Central memory CD4-positive, alpha-beta T cell (primary cell): ENCODE results near the gene SLC22A1.
"Not testable (repeated sequence)": the region's sequence is repeated elsewhere in the genome, so short reads cannot be mapped to it uniquely, and the experiment has no call there.

ENCODE experiments used
- DNase-seq: peaks from one replicate; pipeline ENCODE4 v3.0.0; 2022

SLC22A1 gene

DNA sequence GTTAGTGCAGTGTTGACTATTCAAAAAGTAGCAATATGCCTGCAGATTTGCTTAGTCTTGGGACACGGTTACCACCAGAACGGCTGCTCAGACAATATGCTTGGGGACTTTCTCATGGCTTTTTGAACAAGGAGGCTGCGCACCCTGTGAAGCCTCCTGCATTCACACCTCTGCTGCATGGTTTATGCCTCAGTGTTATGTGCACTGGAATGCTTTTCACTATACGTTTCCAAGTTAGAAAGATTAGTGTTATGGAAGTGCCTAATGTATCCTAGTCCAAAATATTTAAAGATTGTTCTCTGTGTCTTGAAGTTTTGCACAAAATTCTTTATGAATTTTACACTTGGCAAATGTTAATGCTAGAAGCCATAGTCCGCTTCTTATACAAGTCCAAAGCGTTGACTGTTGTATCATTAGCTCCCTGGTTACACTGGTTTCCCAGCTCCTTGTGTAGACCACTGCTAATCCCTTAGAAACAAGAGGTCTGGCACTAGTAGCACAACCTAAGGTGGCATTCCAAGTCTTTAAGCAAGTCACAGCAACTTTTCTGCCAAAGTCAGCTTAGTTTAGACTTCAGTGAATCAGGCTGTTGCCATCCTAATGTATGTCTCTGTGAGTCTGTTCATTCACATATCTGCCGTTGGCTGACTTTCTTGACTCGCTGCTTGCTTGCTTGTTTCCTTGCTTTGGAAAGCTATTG lies 26.3 kb upstream of the SLC22A1 start:
- no peak for DNase-seq

DNA sequence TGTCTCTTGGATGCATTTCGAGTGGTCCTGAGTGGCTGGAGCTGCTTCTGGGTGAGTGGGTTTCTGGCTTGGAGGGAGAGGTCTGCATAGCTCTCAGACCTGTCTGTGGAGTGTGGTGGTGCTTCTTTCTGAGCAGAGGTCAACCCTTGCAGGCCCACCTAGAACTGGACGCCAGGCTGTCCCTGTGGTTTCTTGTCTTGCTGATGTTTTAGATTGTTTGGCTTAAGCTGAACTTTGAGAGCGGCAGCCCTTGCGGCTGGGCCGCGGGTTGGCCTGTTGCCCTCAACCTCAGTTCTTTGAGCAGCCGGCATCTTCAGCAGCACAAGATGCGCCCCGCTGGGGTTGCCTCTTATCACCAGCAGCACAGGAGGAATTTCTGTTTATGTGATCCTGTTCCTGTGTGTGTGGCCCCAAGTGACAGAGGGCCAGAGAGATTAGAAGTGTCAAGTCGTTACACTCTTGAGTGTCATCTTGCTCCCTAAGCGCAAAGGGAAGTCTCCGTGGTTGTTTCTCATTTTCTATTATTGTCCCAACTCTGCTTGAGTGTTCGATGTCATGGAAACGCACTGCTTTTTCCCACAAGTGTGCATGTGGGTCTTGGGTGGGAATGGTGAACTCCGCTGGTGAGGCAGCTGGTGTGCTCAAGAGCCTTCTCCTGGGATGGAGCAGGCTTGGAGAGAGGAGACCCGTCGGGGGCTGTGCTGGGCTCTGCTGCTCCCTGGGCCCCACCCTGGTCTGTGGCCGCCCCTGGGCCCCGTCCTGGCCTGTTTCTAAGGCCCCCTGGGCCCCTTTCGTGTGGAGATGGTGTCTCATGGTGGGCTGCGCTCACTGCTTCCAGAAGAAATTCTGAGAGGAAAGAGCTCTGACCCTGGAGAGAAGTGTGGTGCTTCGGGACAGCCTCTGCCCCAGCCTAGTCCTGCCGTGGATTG lies 20.1 kb upstream of the SLC22A1 start:
- DNase-seq, result no peak

DNA sequence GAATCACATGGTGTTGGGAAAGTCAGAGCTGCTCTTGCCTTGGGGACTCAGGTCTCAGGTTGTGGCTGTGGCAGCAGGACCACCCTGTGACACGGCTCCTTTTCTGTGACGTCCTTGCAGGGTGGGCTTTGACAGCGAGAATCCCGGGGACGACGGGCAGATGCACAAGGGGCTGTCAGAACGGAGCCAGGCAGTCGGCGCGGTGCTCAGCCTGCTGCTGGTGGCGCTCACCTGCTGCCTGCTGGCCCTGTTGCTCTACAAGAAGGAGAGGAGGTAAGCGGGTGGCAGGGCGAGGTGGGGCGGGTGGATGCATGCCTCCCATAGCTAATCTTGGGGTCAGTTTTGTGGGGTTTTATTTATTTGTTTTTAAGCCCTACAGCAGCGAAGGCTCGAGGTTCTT lies 19.2 kb upstream of the SLC22A1 start:
- DNase-seq, result no peak

DNA sequence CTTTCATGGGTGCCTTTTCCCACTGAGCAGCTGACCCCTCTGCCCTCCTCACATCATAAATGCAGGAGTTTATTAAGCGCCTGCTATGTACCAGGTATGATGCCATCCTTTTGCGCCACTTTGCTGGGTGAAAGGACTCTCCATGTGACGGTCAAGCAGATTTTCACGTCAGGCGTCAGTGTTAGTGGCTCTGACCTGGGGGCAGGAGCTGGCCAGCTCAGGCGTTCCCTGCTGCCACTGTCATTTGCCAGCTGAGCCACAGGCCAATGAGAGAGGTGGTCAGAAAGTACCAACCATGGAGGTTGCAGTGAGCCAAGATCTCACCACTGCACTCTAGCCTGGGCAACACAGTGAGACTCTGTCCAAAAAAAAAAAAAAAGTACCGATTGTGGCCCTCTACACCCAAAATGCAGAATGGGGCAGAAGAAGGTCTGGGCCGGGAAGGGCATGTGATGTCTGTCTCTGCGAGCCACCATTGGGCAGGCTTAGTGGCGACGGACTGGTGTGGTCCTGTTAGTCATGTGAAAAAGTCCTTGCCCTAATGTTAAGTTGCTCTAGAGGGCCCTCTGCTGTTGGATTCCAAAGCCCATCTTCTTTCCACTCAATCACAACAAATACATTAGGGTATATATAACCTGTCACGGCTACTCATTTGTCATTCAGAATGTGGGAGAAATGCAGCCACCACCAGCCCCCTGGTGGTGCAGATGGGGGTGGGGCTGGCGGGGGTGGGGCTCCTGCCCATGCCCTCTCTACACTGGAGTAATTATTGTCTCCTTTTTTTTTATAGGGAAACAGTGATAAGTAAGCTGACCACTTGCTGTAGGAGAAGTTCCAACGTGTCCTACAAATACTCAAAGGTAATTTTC lies 18.4 kb upstream of the SLC22A1 start:
- no peak for DNase-seq

DNA sequence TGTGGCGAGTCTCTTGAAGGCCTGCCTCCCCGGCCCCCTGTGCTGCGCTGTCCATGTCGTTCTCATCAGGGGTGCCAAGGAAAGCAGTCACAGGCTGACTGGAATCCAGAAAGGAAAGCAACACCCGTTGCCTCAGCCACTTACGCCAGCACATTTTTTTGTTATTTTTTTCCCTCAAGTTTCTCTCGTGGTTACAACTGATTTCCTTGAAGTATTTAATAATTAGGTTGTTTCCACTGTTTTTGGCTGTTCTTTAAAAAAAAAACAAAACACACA lies 17.9 kb upstream of the SLC22A1 start:
- DNase-seq, result no peak

DNA sequence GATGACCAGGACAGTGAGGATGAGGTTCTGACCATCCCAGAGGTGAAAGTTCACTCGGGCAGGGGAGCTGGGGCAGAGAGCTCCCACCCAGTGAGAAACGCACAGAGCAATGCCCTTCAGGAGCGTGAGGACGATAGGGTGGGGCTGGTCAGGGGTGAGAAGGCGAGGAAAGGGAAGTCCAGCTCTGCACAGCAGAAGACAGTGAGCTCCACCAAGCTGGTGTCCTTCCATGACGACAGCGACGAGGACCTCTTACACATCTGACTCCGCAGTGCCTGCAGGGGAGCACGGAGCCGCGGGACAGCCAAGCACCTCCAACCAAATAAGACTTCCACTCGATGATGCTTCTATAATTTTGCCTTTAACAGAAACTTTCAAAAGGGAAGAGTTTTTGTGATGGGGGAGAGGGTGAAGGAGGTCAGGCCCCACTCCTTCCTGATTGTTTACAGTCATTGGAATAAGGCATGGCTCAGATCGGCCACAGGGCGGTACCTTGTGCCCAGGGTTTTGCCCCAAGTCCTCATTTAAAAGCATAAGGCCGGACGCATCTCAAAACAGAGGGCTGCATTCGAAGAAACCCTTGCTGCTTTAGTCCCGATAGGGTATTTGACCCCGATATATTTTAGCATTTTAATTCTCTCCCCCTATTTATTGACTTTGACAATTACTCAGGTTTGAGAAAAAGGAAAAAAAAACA lies 16.6 kb upstream of the SLC22A1 start:
- no peak for DNase-seq

DNA sequence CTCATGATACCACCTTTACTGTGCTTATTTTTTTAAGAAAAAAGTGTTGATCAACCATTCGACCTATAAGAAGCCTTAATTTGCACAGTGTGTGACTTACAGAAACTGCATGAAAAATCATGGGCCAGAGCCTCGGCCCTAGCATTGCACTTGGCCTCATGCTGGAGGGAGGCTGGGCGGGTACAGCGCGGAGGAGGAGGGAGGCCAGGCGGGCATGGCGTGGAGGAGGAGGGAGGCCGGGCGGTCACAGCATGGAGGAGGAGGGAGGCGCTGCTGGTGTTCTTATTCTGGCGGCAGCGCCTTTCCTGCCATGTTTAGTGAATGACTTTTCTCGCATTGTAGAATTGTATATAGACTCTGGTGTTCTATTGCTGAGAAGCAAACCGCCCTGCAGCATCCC lies 15.6 kb upstream of the SLC22A1 start:
- no peak for DNase-seq

DNA sequence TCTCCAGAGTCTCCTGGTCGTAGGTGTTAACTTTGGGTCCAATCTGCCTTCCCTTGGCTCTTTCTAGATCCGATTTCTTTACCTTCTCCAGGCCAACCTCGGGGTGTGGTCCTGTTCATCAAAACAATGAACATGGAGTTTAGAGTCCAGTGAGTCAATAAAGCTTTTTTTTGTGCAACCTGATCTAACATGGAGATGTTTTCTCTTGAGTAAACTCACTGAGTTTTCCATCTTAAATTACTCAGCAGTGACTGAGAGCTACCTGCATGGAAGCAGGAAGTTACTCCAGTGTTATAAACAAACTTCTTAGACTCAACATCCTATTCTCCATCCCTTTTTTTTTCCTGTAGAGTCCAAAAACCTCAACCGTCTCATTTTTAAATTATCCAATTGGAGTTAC lies 14.9 kb upstream of the SLC22A1 start:
- no peak for DNase-seq

DNA sequence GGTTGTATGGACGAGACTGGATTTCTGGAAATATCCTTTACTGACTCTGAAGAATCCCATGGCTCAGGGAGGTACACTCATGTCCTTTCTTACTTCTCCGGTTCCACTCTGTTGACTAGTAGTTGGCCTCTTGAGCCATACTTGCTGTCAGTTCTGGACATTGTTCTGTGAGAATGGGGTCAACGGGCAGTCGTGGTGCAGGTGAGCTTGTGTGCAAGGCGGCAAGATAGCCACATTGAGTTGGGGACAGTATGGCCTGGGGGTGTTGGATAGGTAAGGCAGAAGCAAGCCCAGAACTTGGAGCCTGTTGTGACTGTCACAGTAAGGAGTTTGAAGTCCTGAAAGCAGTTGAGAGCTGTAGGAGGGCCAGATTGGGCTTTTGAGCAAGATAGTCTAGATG lies 13.5 kb upstream of the SLC22A1 start:
- DNase-seq, result no peak

DNA sequence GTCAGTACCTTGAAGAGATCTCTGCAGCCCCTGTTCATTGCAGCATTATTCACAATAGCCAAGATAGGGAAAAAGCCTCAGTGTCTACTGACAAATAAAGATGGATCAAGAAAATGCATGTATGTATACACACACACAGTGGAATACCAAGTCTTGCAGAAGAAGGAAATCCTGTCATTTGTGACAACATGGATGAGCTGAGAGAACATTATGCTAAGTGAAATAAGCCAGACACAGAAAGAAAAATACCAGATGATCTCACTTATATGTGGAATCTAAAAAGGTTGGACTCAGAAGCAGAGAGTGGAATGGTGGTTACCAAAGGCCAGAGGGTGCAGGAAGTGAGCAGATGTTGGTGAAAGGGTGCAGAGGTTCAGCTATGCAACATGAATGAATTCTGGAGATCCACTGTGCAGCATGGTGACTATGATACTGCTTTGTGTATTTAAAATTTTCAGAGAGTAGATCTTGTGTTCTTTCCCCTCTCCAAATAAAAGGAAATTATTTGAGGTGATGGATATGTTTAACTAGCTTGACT lies 11.0 kb upstream of the SLC22A1 start:
- no peak for DNase-seq

DNA sequence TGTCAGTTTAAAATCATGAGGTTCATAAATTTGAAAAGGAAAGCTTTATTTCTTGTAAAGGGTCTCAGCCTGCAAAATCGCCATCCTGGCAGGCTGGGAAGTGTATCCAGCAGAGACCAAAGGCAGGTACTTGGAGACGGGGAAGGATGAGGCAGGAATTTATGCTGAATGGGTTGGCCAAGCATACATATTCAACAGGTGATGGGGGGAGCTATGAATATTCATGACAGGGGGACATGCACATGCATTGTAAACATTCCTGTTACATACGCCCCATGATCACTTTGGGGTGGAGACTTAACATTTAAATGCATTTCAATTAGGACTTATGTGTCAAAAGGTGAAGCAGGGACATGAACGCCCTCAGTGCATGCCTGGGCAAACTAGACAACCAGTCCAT lies 9.8 kb upstream of the SLC22A1 start:
- DNase-seq, result no peak

DNA sequence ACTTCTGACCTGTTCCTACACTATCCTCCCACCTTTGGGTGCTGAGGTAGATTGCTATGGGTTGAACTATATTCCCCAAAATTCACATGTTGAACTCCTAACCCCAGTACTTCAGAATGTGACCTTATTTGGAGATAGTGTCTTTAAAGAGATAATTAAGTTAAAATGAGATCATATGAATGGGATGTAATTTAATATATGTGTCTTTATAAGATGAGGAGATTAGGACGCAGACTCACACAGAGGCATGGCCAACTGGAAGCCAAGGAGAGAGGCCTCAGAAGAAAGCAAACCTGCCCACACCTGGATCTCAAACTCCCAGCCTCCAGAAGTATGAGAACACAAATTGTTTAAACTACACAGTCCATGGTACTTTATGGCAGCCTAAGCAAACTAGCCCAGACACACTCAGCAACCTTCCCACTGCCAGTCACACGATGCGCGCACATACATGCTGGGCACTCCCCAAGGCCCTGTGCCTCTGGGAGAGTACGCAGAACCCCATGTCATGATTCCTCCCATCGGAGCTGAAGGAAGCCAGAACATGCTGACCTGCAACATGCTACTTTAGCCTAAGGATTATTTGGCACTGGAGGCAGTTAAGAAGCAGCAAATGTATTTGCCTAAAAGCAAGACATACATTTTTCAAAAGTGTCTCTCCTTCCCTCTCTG lies 8.9 kb upstream of the SLC22A1 start:
- no peak for DNase-seq

DNA sequence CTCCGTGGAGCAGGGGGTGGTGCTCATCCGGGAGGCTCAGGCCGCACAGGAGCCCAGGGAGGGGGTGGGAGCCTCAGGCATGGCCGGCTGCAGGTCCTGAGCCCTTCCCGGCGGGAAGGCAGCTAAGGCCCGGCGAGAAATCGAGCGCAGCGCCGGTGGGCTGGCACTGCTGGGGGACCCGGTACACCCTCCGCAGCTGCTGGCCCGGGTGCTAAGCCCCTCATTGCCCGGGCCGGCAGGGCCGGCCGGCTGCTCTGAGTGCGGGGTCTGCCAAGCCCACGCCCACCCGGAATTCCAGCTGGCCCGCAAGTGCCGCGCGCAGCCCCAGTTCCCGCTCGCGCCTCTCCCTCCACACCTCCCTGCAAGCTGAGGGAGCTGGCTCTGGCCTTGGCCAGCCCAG lies 7.1 kb upstream of the SLC22A1 start:
- DNase-seq, result not testable (repeated sequence)

DNA sequence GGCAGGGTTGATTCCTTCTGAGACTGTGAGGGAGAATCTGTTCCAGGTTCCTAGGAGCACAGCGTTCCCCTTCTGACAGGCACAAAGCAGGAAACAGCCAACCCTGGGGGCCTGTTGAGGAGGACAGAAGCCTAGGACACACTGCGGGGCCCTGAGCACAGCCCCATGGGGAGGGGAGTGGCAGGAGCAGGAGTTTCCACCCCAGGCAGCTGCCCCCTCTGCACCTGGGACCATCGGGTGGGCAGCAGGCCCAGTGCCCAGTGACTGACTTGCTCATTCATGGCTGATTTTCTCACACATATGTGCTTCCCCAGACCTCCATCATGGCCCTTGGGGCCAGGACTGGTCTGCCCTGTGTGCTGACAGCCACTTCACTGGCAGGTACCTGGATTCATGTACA lies 6.2 kb upstream of the SLC22A1 start:
- DNase-seq, result no peak

DNA sequence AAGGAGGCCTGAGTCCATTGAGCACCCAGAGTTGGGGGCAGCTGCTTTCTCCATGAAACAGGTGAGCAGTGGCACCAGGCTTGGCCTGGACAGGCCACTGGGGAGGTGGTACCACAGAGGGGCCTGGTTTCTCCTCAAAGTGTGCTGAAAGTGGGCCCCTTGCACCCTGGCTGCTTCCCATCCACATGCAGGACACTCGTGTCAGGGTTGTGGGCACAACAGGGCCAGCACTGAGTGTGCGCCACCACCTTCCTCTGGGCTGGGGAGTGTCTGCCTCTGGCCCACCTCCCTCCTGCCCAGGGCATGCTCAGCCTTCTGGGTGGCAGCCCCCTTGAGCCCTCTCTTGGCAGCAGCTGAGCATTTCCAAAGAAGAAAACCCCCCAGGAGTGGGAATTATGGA lies 5.2 kb upstream of the SLC22A1 start:
- DNase-seq, result no peak

DNA sequence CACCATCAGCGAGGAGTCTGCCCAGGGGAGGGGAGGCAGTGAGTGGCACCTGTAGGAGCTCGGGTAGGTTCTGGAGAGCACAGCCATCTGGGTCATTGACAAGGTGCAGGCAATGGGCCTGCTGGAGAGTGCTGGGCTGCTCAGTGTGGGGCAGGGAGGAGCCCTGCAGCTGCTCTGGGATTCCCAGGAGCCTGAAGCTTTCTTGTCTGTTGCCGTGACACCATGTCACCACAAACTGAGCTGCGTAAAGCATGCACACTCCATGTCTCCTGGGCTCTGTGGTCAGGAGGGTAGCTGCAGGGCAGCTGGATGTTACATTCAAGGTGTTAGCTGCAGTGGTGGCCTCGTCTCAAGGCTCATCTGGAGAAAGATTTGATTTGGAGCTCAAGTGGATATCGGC lies 4.5 kb upstream of the SLC22A1 start:
- no peak for DNase-seq

DNA sequence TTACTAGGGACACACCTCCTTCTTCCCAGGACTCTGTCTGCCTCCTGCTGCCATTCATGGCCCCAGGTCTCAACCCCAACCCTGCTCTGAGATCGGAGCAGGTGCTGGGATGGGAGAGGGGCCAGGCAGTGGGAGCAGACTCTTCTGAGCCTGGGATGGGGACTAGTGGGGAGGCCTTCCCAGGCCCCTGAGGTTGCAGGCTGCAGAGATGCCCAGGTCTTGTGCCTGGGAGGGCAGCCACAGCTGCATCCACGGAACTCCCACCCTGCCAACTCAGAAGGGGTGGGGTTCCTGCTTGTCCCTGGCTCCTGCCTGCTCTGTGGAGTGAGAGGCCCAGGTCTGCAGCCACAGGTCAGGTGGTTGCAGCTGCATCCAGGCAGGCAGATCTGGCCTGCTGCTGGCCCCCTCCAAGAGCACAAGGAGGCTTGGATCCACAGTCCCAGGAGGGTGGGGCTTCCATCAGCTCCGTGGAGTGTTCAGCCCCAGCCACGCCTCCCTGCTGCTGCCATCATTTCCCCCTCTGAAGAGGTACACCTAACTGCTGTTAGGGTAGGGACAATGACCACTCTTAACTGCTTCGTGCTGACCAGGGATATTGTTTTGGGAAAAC lies 2.9 kb upstream of the SLC22A1 start:
- DNase-seq, result no peak

DNA sequence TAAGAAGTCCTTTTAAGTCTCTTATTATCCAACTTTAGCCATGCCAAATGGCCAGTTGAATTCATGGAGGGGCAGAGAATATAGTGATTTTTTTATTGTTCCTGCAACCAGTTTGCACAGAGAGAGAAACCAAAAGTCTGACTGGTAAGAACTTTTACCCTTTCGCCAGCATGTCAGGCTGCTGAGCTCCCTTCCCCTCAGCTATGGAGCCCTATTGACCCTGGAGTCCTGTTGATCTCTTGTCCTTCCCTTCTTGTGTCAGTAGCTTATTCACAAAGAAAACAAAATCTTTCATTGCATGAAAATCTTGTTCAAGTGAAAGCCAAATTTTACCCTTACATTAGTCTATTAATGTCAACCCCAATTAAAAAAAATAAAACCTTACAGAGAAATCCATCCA lies 1.5 kb upstream of the SLC22A1 start:
- no peak for DNase-seq

DNA sequence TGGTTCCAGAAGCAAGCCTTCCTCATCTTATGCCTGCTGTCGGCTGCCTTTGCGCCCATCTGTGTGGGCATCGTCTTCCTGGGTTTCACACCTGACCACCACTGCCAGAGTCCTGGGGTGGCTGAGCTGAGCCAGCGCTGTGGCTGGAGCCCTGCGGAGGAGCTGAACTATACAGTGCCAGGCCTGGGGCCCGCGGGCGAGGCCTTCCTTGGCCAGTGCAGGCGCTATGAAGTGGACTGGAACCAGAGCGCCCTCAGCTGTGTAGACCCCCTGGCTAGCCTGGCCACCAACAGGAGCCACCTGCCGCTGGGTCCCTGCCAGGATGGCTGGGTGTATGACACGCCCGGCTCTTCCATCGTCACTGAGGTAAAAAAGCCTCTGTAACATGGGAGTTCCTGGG lies 366 bp downstream of the SLC22A1 start:
- DNase-seq, result no peak

DNA sequence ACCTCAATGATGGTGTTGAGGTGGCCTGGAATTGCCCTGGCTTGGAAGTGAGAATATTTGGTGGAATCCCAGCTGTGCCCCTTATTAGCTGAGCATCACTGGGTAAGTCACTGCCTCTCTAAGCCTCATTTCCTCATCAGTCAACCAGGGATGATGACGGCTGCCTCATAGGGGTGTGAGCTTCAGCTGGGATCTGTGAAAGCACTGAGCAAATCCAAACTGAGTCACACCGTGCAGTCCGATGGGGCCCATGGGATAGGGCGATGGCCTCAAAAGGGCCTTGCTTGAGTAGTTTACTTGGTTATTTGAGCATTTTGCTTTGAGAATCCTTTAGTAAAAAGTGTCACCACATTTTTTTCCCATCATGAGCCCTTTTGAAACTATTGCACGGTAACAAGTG lies 1.1 kb downstream of the SLC22A1 start:
- DNase-seq, result no peak

DNA sequence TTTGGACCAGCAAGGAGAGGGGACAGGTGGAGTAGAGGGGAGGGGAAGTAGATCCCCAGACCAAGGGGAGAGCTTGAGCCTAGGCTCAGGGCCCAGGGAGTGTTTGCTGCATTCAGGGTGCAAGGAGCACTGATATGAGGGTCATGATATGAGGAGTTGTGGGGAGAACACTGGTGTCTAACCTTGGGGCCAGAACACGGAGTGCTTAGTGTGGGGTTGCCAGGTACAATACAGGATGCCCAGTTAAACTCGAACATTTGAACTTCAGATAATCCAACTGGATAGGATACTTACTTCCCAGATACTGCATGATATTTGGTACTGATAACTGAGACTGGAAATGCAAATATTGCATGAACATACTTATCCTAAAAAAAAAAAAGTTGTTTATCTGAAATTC lies 2.4 kb downstream of the SLC22A1 start:
- no peak for DNase-seq

DNA sequence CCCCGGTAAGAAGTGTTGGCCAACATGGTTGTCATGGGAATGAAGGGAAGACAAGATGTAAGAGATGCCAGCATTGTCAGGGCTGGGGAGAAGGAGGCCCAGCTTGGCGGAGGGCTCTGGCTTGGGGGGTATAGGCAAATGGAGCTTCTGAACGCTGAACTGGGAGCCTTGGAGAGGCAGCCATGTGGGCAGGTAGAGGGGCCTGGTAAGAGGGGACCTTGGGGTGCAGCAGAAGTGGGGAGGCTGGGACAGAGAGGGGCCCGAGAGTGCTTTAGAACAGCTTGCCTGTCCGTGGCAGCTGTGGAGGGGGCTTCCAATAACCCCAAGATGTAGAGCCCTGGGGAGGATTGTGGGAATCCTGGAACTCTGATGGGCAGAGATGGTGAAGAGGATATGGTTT lies 3.0 kb downstream of the SLC22A1 start:
- no peak for DNase-seq
